Lung (tissue), 12 donors: ENCODE measurements around the gene RPS10. TPM values are rescaled to one million over a fixed set of nuclear protein-coding genes. Genes with fewer than 3 reads are reported as not detected.
"Not testable (repeated sequence)": the region's sequence is repeated elsewhere in the genome, so short reads cannot be mapped to it uniquely, and the experiment has no call there.

Source experiments
- ATAC-seq: fragments of 200-7000 bp; cut with Tn5 transposase; one replicate; pipeline ENCODE4 v1.9.1; 2020; ENCODE audit warnings: moderate number of reproducible peaks; ENCODE audit not compliant: insufficient read depth, low FRiP score
- DNase-seq, 3 donors: peaks; one replicate each; pipeline ENCODE4 v3.0.0-alpha.2; 2013 to 2017
- H3K27ac ChIP-seq, 2 donors: one replicate each; pipeline ENCODE4 v1.5.1; 2013; ENCODE audit warnings: mild to moderate bottlenecking in 2 of 2, moderate library complexity in 2 of 2, control low read depth in 1 of 2, inconsistent platforms in 1 of 2, low read depth in 1 of 2, low read length in 1 of 2
- H3K27me3 ChIP-seq, 3 donors: one replicate each; pipeline ENCODE4 v1.5.1; 2013; ENCODE audit warnings: low read length in 2 of 3; ENCODE audit not compliant: control insufficient read depth in 3 of 3, insufficient read depth in 3 of 3
- H3K36me3 ChIP-seq, 4 donors: one replicate each; pipeline ENCODE4 v1.5.1; 2013; ENCODE audit warnings: low read length in 4 of 4, mild to moderate bottlenecking in 1 of 4, moderate library complexity in 1 of 4; ENCODE audit not compliant: control insufficient read depth in 4 of 4, insufficient read depth in 4 of 4
- H3K4me1 ChIP-seq, 5 donors: one replicate each; pipeline ENCODE4 v1.5.1; 2013; ENCODE audit warnings: low read length in 5 of 5, mild to moderate bottlenecking in 2 of 5, moderate library complexity in 1 of 5; ENCODE audit not compliant: control insufficient read depth in 5 of 5, insufficient read depth in 5 of 5
- H3K4me3 ChIP-seq: one replicate; pipeline ENCODE4 v1.5.1; 2013; ENCODE audit warnings: mild to moderate bottlenecking, control low read depth, moderate library complexity
- H3K9ac ChIP-seq, 2 donors: one replicate each; pipeline ENCODE4 v1.5.1; 2013; ENCODE audit warnings: low read length in 2 of 2, control low read depth in 1 of 2; ENCODE audit not compliant: insufficient read depth in 1 of 2
- H3K9me3 ChIP-seq, 4 donors: one replicate each; pipeline ENCODE4 v1.5.1; 2013; ENCODE audit warnings: low read length in 3 of 4, mild to moderate bottlenecking in 1 of 4, moderate library complexity in 1 of 4; ENCODE audit not compliant: control insufficient read depth in 4 of 4, insufficient read depth in 3 of 4
- CTCF ChIP-seq: IDR thresholded peaks from 2 replicates; pipeline ENCODE4 v1.5.1; 2012; ENCODE audit warnings: mild to moderate bottlenecking; ENCODE audit errors: control extremely low read depth, extremely low read depth
- WGBS, 2 donors: extraction: QIAGEN DNeasy Blood & Tissue Kit; methylation state at CpG; one replicate each; pipeline ENCODE4 v1.1.7; 2013; 5-methylcytosine and 5-hydroxymethylcytosine counted together
- polyA plus RNA-seq, 2 donors: library from polyadenylated mRNA; stranded (reverse); fragments of 200-250 nt; gene quantifications; one replicate each; pipeline ENCODE4 v1.2.1, GENCODE V29; 2013
- total RNA-seq, 2 donors: library from RNA; depleted of rRNA in 1 of 2; stranded (reverse); fragments of >200 nt in 1 of 2; gene quantifications; one replicate each; pipeline ENCODE4 v1.2.1, GENCODE V29; 2014 to 2021
- donor health status: control.
- donor health status: control.
- donor health status: Bipolar disorder and iron deficiency.
- donor health status: healthy.
- donor health status: DM: yes; HTN: yes; CAD: no.

RPS10 gene
- total and polyA plus RNA-seq, 4 donors = 846 to 2,710 (median 1,738) TPM

GRCh38 chr6:34383161-34383631 lies 42.7 kb downstream of the RPS10 start:
- 47 to 61% methylated on average over 3 of the region's 3 CpGs for WGBS, 2 donors
- no peak overlapping the region for H3K9ac ChIP-seq
- TF ChIP-seq CTCF = no peak
- H3K4me3 ChIP-seq = no peak overlapping the region
- H3K9me3 ChIP-seq = no peaks in the 10 kb centered on the region
- peaks cover 0 to 14% (median 5%) of the 10 kb centered on the region in 5 donors for H3K4me1 ChIP-seq
- no peaks in the 10 kb centered on the region for H3K27me3 ChIP-seq
- no peak overlapping the region for H3K27ac ChIP-seq
- ATAC-seq (no peak), DNase-seq (no peak)
- no peaks in the 10 kb centered on the region for H3K36me3 ChIP-seq

- DNase-seq = no peak
- H3K36me3 ChIP-seq = no peaks in the 10 kb centered on the region
- no peaks in the 10 kb centered on the region for H3K9me3 ChIP-seq
- H3K27ac ChIP-seq = no peak overlapping the region
- H3K4me3 ChIP-seq = no peak overlapping the region
- no peak for TF ChIP-seq CTCF
- ATAC-seq = no peak
- no peak overlapping the region for H3K9ac ChIP-seq
- 91 to 93% methylated on average over 5 of the region's 5 CpGs for WGBS, 2 donors
- peaks cover 0 to 14% (median 5%) of the 10 kb centered on the region in 5 donors for H3K4me1 ChIP-seq
- no peaks in the 10 kb centered on the region for H3K27me3 ChIP-seq
Observed at GRCh38 chr6:34381081-34381480, 44.8 kb downstream of the RPS10 start.

- H3K27ac ChIP-seq = no peak overlapping the region
- no peak for DNase-seq
- H3K4me1 ChIP-seq = peaks cover 0 to 9% (median 2%) of the 10 kb centered on the region in 5 donors
- no peaks in the 10 kb centered on the region for H3K36me3 ChIP-seq
- H3K9ac ChIP-seq = no peak overlapping the region
- no peak for ATAC-seq
- H3K4me3 ChIP-seq = no peak overlapping the region
- no peaks in the 10 kb centered on the region for H3K27me3 ChIP-seq
- no peaks in the 10 kb centered on the region for H3K9me3 ChIP-seq
- 98% methylated on average over 2 of the region's 2 CpGs for WGBS, 2 donors
- no peak for TF ChIP-seq CTCF
Observed at GRCh38 chr6:34378470-34378869, 47.4 kb downstream of the RPS10 start.

GRCh38 chr6:34377984-34378383 lies 47.9 kb downstream of the RPS10 start:
- H3K36me3 ChIP-seq = no peaks in the 10 kb centered on the region
- no peak for ATAC-seq
- 98 to 99% methylated on average over 5 of the region's 5 CpGs for WGBS, 2 donors

GRCh38 chr6:34377571-34377970 lies 48.3 kb downstream of the RPS10 start:
- WGBS, 2 donors = 91 to 94% methylated on average over 5 of the region's 5 CpGs
- not testable (repeated sequence) for DNase-seq, H3K27ac ChIP-seq, H3K4me1 ChIP-seq, H3K4me3 ChIP-seq, H3K36me3 ChIP-seq, ATAC-seq, H3K9ac ChIP-seq, H3K9me3 ChIP-seq, H3K27me3 ChIP-seq

More at GRCh38 chr6:34377984-34378383, 47.9 kb downstream of the RPS10 start:
- no peak overlapping the region for H3K27ac ChIP-seq
- no peaks in the 10 kb centered on the region for H3K9me3 ChIP-seq
- H3K4me1 ChIP-seq = peaks cover 0 to 9% (median 0%) of the 10 kb centered on the region in 5 donors
- TF ChIP-seq CTCF = no peak
- DNase-seq = no peak
- no peaks in the 10 kb centered on the region for H3K27me3 ChIP-seq
- H3K4me3 ChIP-seq = no peak overlapping the region
- H3K9ac ChIP-seq = no peak overlapping the region
